ENCODE data around the gene CRTC3.

- TF ChIP-seq, protein P1, sequence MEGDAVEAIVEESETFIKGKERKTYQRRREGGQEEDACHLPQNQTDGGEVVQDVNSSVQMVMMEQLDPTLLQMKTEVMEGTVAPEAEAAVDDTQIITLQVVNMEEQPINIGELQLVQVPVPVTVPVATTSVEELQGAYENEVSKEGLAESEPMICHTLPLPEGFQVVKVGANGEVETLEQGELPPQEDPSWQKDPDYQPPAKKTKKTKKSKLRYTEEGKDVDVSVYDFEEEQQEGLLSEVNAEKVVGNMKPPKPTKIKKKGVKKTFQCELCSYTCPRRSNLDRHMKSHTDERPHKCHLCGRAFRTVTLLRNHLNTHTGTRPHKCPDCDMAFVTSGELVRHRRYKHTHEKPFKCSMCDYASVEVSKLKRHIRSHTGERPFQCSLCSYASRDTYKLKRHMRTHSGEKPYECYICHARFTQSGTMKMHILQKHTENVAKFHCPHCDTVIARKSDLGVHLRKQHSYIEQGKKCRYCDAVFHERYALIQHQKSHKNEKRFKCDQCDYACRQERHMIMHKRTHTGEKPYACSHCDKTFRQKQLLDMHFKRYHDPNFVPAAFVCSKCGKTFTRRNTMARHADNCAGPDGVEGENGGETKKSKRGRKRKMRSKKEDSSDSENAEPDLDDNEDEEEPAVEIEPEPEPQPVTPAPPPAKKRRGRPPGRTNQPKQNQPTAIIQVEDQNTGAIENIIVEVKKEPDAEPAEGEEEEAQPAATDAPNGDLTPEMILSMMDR (IDR thresholded peaks at IDR 0.05; ENCODE audit: low read depth, low read length) = no peak
- TF ChIP-seq POLR2A (IDR thresholded peaks at IDR 0.05; ENCODE audit: extremely low read depth, insufficient read length) (no peak), MYC (IDR thresholded peaks at IDR 0.05; ENCODE audit: low read depth, low read length) (no peak)
These were observed 32.9 kb upstream of the CRTC3 start for GRCh38 chr15:90496791-90497190.

Data from NB4 (cell line).